GM12865 (cell line): ENCODE results near the gene PLEKHB2.
A peak's percentile ranks its signal among the peaks of the same experiment; 100 is the strongest.

Experiments
- DNase-seq: peaks from one replicate; pipeline ENCODE4 v3.0.0; 2010; ENCODE audit warnings: low read depth
- H3K4me3 ChIP-seq: 2 replicates; pipeline ENCODE4 v1.5.1; 2011; ENCODE audit warnings: mild to moderate bottlenecking, low read depth, low read length, control low read depth
- CTCF ChIP-seq: IDR thresholded peaks from 2 replicates; pipeline ENCODE4 v1.5.1; 2011; ENCODE audit warnings: low read length, control low read depth, low read depth, inconsistent platforms; ENCODE audit not compliant: insufficient read depth; ENCODE audit errors: missing control alignments

Gene PLEKHB2

GRCh38 chr2:131081190-131081589, 23.9 kb upstream of the PLEKHB2 start:
- DNase-seq, result no peak
- no peak overlapping the region for H3K4me3 ChIP-seq
- TF ChIP-seq CTCF, result no peak

GRCh38 chr2:131085646-131086045, 19.5 kb upstream of the PLEKHB2 start:
- no peak for TF ChIP-seq CTCF
- no peak for DNase-seq
- no peak overlapping the region for H3K4me3 ChIP-seq

- peak overlapping the region; percentile 94 for H3K4me3 ChIP-seq
- no peak for DNase-seq
- no peak for TF ChIP-seq CTCF
Observed at GRCh38 chr2:131092458-131093005, 12.6 kb upstream of the PLEKHB2 start.

- no peak for TF ChIP-seq CTCF
- peak; percentile 94 for DNase-seq
Observed at GRCh38 chr2:131093006-131093695, 12.0 kb upstream of the PLEKHB2 start, which contains the start of gene FAM168B. FAM168B (minus strand) TSS chr2:131093460; CDS start chr2:131082646, 10,814 bp downstream.

GRCh38 chr2:131093696-131094462, 11.3 kb upstream of the PLEKHB2 start:
- no peak for DNase-seq
- no peak for TF ChIP-seq CTCF
- H3K4me3 ChIP-seq, result peak overlapping the region; percentile 83

More at GRCh38 chr2:131093006-131093695, 12.0 kb upstream of the PLEKHB2 start, which contains the start of gene FAM168B:
- peak within 1 kb of the TSS; percentile 94 for H3K4me3 ChIP-seq

GRCh38 chr2:131094463-131095281, 10.5 kb upstream of the PLEKHB2 start:
- no peak for TF ChIP-seq CTCF
- H3K4me3 ChIP-seq, result no peak overlapping the region
- DNase-seq, result peak; percentile 9
